ENCODE results near the gene POLDIP3. TPM values are rescaled to one million over a fixed set of nuclear protein-coding genes. Genes with fewer than 3 reads are reported as not detected.

POLDIP3 gene
- total and polyA plus RNA-seq, 2 donors (not counting 3 experiments of a cell fraction or from before 2014, with no cell fraction given) = 29.3 to 60.4 TPM

DNA sequence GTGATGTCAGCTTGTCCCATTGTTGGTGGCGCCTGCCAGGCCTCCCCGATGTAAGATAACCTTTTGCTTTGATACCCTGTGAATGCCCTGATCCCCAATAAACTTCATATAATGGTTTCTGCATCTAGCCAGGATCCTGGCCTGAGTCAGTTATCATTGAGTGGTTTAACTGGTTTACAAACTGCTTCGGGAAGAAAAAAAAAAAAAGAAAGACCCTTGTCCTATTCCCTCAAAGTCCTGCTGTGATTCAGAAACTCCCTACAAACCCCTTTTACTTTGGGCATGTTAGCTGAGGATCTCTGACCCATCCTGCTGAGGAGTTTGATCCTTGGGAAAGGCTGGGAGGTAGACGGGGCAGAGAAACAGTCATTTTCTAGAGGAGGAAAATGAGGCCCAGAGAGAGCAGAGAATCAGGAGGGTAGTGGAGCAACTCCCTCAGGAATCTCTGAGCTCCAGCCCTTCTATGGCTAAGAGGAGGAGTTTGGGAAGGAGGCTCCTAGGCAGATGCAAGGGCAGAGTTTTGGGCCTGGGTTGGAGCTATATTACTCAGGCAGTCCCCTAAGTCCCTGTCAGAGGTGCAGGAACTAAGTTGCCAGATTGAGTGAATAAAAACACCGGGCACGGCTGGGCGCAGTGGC, 39.9 kb upstream of the POLDIP3 start:
- Histone ChIP-seq H3K27me3 (ENCODE audit: control insufficient read depth in 2 of 2, insufficient read depth in 2 of 2, low read length in 2 of 2) (no peaks in the 10 kb centered on the region), H3K9me1 (replicated peaks; ENCODE audit: control insufficient read depth, extremely low read depth, insufficient read depth, low read length) (no peaks in the 10 kb centered on the region), H2AFZ (ENCODE audit: low read depth, low read length) (no peak overlapping the region), H3K4me1 (ENCODE audit: control insufficient read depth, extremely low read depth, insufficient read depth, low read length) (peaks cover 2% of the 10 kb centered on the region), H3K27ac (ENCODE audit: insufficient read depth, low read depth, low read length) (no peak overlapping the region), H3K36me3 (ENCODE audit: control insufficient read depth in 2 of 2, extremely low read depth in 1 of 2, insufficient read depth in 2 of 2, low read length in 2 of 2) (no peaks in the 10 kb centered on the region), H3K79me2 (ENCODE audit: control insufficient read depth, insufficient read depth, low read length) (no peaks in the 10 kb centered on the region), H4K20me1 (replicated peaks; ENCODE audit: control insufficient read depth, extremely low read depth, insufficient read depth, low read length) (no peaks in the 10 kb centered on the region), H3K4me3 (replicated peaks in 1 of 3; ENCODE audit: insufficient read depth in 1 of 3, low read depth in 1 of 3, low read length in 3 of 3) (no peak overlapping the region), H3K4me2 (ENCODE audit: insufficient read depth, low read length) (no peak overlapping the region), H3K9me3 (replicated peaks; ENCODE audit: control insufficient read depth, insufficient read depth, low read length) (no peaks in the 10 kb centered on the region), H3K9ac (replicated peaks; ENCODE audit: extremely low read depth, insufficient read depth, low read length) (no peak overlapping the region)
- CTCF ChIA-PET = interaction anchor here (1.1 to 1.8 kb wide), 3 partner anchors 33 to 166 kb away, joined by 5 read pairs; no protein-coding TSS in a partner anchor
- no TSS peak for BruUV-seq (replicated peaks)
- DNase-seq (ENCODE audit: low read depth, low spot score) (no peak), FAIRE-seq (no peak)
- dilution Hi-C loops (cut with MboI; ENCODE audit: extremely low pct_ligation_motif_present, low sequenced_read_pairs) = no loop called here
- POLR2A ChIA-PET = no interaction called here
- TF ChIP-seq MYC (IDR thresholded peaks at IDR 0.05; ENCODE audit: low read depth, low read length) = no peak
- no peak for TF ChIP-seq GATA2 (IDR thresholded peaks at IDR 0.05; ENCODE audit: insufficient read depth, insufficient read length, low read depth, low read length)
- TF ChIP-seq, protein P1, sequence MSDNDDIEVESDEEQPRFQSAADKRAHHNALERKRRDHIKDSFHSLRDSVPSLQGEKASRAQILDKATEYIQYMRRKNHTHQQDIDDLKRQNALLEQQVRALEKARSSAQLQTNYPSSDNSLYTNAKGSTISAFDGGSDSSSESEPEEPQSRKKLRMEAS (IDR thresholded peaks at IDR 0.05; ENCODE audit: insufficient read depth, insufficient read length) = no peak
- no peak for TF ChIP-seq JUN (IDR thresholded peaks at IDR 0.05; ENCODE audit: borderline replicate concordance, insufficient read depth, insufficient read length, low read depth)
- TF ChIP-seq POLR2AphosphoS5 (IDR thresholded peaks at IDR 0.05; ENCODE audit: insufficient read depth, low read depth, low read length) = no peak
- TF ChIP-seq, protein P2, sequence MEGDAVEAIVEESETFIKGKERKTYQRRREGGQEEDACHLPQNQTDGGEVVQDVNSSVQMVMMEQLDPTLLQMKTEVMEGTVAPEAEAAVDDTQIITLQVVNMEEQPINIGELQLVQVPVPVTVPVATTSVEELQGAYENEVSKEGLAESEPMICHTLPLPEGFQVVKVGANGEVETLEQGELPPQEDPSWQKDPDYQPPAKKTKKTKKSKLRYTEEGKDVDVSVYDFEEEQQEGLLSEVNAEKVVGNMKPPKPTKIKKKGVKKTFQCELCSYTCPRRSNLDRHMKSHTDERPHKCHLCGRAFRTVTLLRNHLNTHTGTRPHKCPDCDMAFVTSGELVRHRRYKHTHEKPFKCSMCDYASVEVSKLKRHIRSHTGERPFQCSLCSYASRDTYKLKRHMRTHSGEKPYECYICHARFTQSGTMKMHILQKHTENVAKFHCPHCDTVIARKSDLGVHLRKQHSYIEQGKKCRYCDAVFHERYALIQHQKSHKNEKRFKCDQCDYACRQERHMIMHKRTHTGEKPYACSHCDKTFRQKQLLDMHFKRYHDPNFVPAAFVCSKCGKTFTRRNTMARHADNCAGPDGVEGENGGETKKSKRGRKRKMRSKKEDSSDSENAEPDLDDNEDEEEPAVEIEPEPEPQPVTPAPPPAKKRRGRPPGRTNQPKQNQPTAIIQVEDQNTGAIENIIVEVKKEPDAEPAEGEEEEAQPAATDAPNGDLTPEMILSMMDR (IDR thresholded peaks at IDR 0.05; ENCODE audit: extremely low read depth in 1 of 2, insufficient read depth in 1 of 2, low read depth in 1 of 2, low read length in 2 of 2) = no peak
- TF ChIP-seq EZH2 (IDR thresholded peaks at IDR 0.05; ENCODE audit: borderline replicate concordance, low read depth, low read length, severe bottlenecking) = no peak
- no peak for TF ChIP-seq POLR2A (IDR thresholded peaks at IDR 0.05; ENCODE audit: low read depth, low read length)
- intact Hi-C loops (cut with micrococcal nuclease) = no loop called here
